Skeletal muscle tissue (tissue), 4 donors: Measurements from ENCODE around the gene FCN1. TPM values are rescaled to one million over a fixed set of nuclear protein-coding genes. Genes with fewer than 3 reads are reported as not detected.
"Not testable (repeated sequence)": the region's sequence is repeated elsewhere in the genome, so short reads cannot be mapped to it uniquely, and the experiment has no call there.

ENCODE experiments used
- H3K27ac ChIP-seq: one replicate; pipeline ENCODE4 v1.7.0; 2013; ENCODE audit warnings: mild to moderate bottlenecking, low read depth, low read length, inconsistent platforms
- H3K27me3 ChIP-seq, 3 donors: one replicate each; pipeline ENCODE4 v1.7.0; 2013; ENCODE audit warnings: low read length in 3 of 3; ENCODE audit not compliant: control insufficient read depth in 3 of 3, insufficient read depth in 3 of 3
- H3K36me3 ChIP-seq, 3 donors: one replicate each; pipeline ENCODE4 v1.7.0; 2013; ENCODE audit warnings: low read length in 3 of 3; ENCODE audit not compliant: control insufficient read depth in 3 of 3, insufficient read depth in 3 of 3
- H3K4me1 ChIP-seq, 3 donors: one replicate each; pipeline ENCODE4 v1.7.0; 2013; ENCODE audit warnings: low read length in 3 of 3, mild to moderate bottlenecking in 3 of 3; ENCODE audit not compliant: control insufficient read depth in 3 of 3, insufficient read depth in 3 of 3
- H3K4me3 ChIP-seq, 3 donors: one replicate each; pipeline ENCODE4 v1.7.0; 2013; ENCODE audit warnings: low read length in 3 of 3
- H3K9ac ChIP-seq, 3 donors: one replicate each; pipeline ENCODE4 v1.7.0; 2013; ENCODE audit warnings: low read length in 3 of 3, mild to moderate bottlenecking in 3 of 3, moderate library complexity in 2 of 3, low read depth in 1 of 3
- H3K9me3 ChIP-seq, 3 donors: one replicate each; pipeline ENCODE4 v1.7.0; 2013; ENCODE audit warnings: low read length in 3 of 3; ENCODE audit not compliant: control insufficient read depth in 3 of 3
- total RNA-seq: library from RNA; depleted of rRNA; stranded (reverse); fragments of >200 nt; gene quantifications from one replicate; pipeline ENCODE4 v1.2.3, GENCODE V29; 2014
- donor health status: Osteomylitis.

The FCN1 gene
- total RNA-seq, 1 donor from 2014 or later, result 5.2 TPM

GRCh38 chr9:134961331-134962064 is 43.8 kb upstream of the FCN1 start:
- Histone ChIP-seq H3K4me3 (no peak overlapping the region), H3K4me1 (no peaks in the 10 kb centered on the region), H3K36me3 (no peaks in the 10 kb centered on the region), H3K9ac (no peak overlapping the region), H3K9me3 (no peaks in the 10 kb centered on the region), H3K27me3 (peaks cover 33 to 54% (median 37%) of the 10 kb centered on the region in 3 donors), H3K27ac (no peak overlapping the region)

GRCh38 chr9:134960701-134961181 is 43.0 kb upstream of the FCN1 start:
- Histone ChIP-seq H3K9me3 (no peaks in the 10 kb centered on the region), H3K27me3 (peaks cover 27 to 55% (median 34%) of the 10 kb centered on the region in 3 donors), H3K9ac (no peak overlapping the region), H3K4me3 (no peak overlapping the region), H3K4me1 (no peaks in the 10 kb centered on the region), H3K36me3 (no peaks in the 10 kb centered on the region), H3K27ac (no peak overlapping the region)

GRCh38 chr9:134959971-134960310 is 42.2 kb upstream of the FCN1 start:
- Histone ChIP-seq H3K4me1 (no peaks in the 10 kb centered on the region), H3K4me3 (no peak overlapping the region), H3K9ac (no peak overlapping the region), H3K9me3 (no peaks in the 10 kb centered on the region), H3K36me3 (no peaks in the 10 kb centered on the region), H3K27me3 (peaks cover 22 to 55% (median 34%) of the 10 kb centered on the region in 3 donors), H3K27ac (no peak overlapping the region)

GRCh38 chr9:134959126-134959970 is 41.6 kb upstream of the FCN1 start:
- Histone ChIP-seq H3K4me3 (no peak overlapping the region), H3K27ac (no peak overlapping the region), H3K9ac (no peak overlapping the region), H3K27me3 (peaks cover 22 to 51% (median 33%) of the 10 kb centered on the region in 3 donors), H3K9me3 (no peaks in the 10 kb centered on the region), H3K36me3 (no peaks in the 10 kb centered on the region), H3K4me1 (no peaks in the 10 kb centered on the region)

GRCh38 chr9:134957945-134958227 is 40.2 kb upstream of the FCN1 start:
- H3K36me3 ChIP-seq, result no peaks in the 10 kb centered on the region
- H3K9ac ChIP-seq, result no peak overlapping the region
- no peak overlapping the region for H3K27ac ChIP-seq
- H3K27me3 ChIP-seq, result peaks cover 22 to 45% (median 26%) of the 10 kb centered on the region in 3 donors
- no peaks in the 10 kb centered on the region for H3K9me3 ChIP-seq
- H3K4me1 ChIP-seq, result no peaks in the 10 kb centered on the region
- H3K4me3 ChIP-seq, result no peak overlapping the region

GRCh38 chr9:134957165-134957944 is 39.6 kb upstream of the FCN1 start:
- Histone ChIP-seq H3K9me3 (no peaks in the 10 kb centered on the region), H3K36me3 (no peaks in the 10 kb centered on the region), H3K27me3 (peaks cover 19 to 45% (median 26%) of the 10 kb centered on the region in 3 donors), H3K4me3 (no peak overlapping the region), H3K9ac (no peak overlapping the region), H3K27ac (no peak overlapping the region), H3K4me1 (no peaks in the 10 kb centered on the region)

GRCh38 chr9:134956387-134956786 is 38.7 kb upstream of the FCN1 start:
- not testable (repeated sequence) for H3K36me3 ChIP-seq, H3K4me1 ChIP-seq, H3K27ac ChIP-seq, H3K4me3 ChIP-seq, H3K9ac ChIP-seq, H3K9me3 ChIP-seq
- H3K27me3 ChIP-seq, result peaks cover 17 to 37% (median 26%) of the 10 kb centered on the region in 3 donors

GRCh38 chr9:134955801-134956200 is 38.1 kb upstream of the FCN1 start:
- no peak overlapping the region for H3K9ac ChIP-seq
- no peaks in the 10 kb centered on the region for H3K9me3 ChIP-seq
- H3K27ac ChIP-seq, result no peak overlapping the region
- H3K36me3 ChIP-seq, result no peaks in the 10 kb centered on the region
- H3K27me3 ChIP-seq, result peaks cover 12 to 32% (median 26%) of the 10 kb centered on the region in 3 donors
- H3K4me1 ChIP-seq, result no peaks in the 10 kb centered on the region
- H3K4me3 ChIP-seq, result no peak overlapping the region

- peaks cover 9 to 29% (median 26%) of the 10 kb centered on the region in 3 donors for H3K27me3 ChIP-seq
- no peak overlapping the region for H3K27ac ChIP-seq
- no peak overlapping the region for H3K4me3 ChIP-seq
- no peaks in the 10 kb centered on the region for H3K9me3 ChIP-seq
- H3K4me1 ChIP-seq, result no peaks in the 10 kb centered on the region
- no peak overlapping the region for H3K9ac ChIP-seq
- H3K36me3 ChIP-seq, result no peaks in the 10 kb centered on the region
These were observed 37.4 kb upstream of the FCN1 start for GRCh38 chr9:134955156-134955555.
